Lower lobe of right lung (tissue), 2 donors: Measurements from ENCODE around the gene ZNF821. TPM values are rescaled to one million over a fixed set of nuclear protein-coding genes. Genes with fewer than 3 reads are reported as not detected.
A peak's percentile ranks its signal among the peaks of the same experiment; 100 is the strongest.

Source experiments
- ATAC-seq, 2 donors: fragments of 200-7000 bp; cut with Tn5 transposase; one replicate each; pipeline ENCODE4 v1.9.1; 2020 to 2022; ENCODE audit warnings: mild to moderate bottlenecking in 2 of 2, moderate library complexity in 2 of 2
- DNase-seq: peaks from one replicate; pipeline ENCODE4 v3.0.0-alpha.2; 2020
- H3K27ac ChIP-seq: fragments of 200-600 bp; one replicate; pipeline ENCODE4 v1.8.0; 2022
- H3K27me3 ChIP-seq: fragments of 200-600 bp; one replicate; pipeline ENCODE4 v1.8.0; 2022; ENCODE audit warnings: low read depth
- H3K36me3 ChIP-seq: fragments of 200-600 bp; one replicate; pipeline ENCODE4 v1.8.0; 2022; ENCODE audit warnings: mild to moderate bottlenecking
- H3K4me1 ChIP-seq: fragments of 200-600 bp; one replicate; pipeline ENCODE4 v1.8.0; 2022
- H3K4me3 ChIP-seq: fragments of 200-600 bp; one replicate; pipeline ENCODE4 v1.8.0; 2022; ENCODE audit warnings: mild to moderate bottlenecking
- H3K9me3 ChIP-seq: fragments of 200-600 bp; one replicate; pipeline ENCODE4 v1.8.0; 2022
- CTCF ChIP-seq: fragments of 200-600 bp; IDR thresholded peaks from one replicate; pipeline ENCODE4 v1.8.0; 2022; ENCODE audit warnings: antibody characterized with exemption, mild to moderate bottlenecking
- intact Hi-C: fragments of 100-400 bp; cut with DNase I; formaldehyde crosslinking; loops from one replicate; pipeline ENCODE4 v1.11.0; 2022
- total RNA-seq: library from RNA; stranded (reverse); fragmentation: NEBNext Ultra II Directional; extraction: Animal tissue kit (Norgen Biotek cat#: 25700); gene quantifications from one replicate; pipeline ENCODE4 v1.2.1, GENCODE V29; 2021
- donor health status: DM: no; HTN: yes; CAD: no; lungs with severe emphysema.

The ZNF821 gene
- total RNA-seq, 1 donor from 2014 or later = 8.2 TPM

GRCh38 chr16:71894229-71894920 lies 10.4 kb upstream of the ZNF821 start:
- peak; percentile 26 to 50 for ATAC-seq
- peak; percentile 68 for DNase-seq
- intact Hi-C loops = no loop called here
- H3K36me3 ChIP-seq = no peaks in the 10 kb centered on the region
- TF ChIP-seq CTCF = no peak
- peak overlapping the region; percentile 94 for H3K27ac ChIP-seq
- H3K4me1 ChIP-seq = peaks cover 38% of the 10 kb centered on the region
- H3K27me3 ChIP-seq = no peaks in the 10 kb centered on the region
- H3K9me3 ChIP-seq = no peaks in the 10 kb centered on the region
- peak overlapping the region; percentile 94 for H3K4me3 ChIP-seq

DNA sequence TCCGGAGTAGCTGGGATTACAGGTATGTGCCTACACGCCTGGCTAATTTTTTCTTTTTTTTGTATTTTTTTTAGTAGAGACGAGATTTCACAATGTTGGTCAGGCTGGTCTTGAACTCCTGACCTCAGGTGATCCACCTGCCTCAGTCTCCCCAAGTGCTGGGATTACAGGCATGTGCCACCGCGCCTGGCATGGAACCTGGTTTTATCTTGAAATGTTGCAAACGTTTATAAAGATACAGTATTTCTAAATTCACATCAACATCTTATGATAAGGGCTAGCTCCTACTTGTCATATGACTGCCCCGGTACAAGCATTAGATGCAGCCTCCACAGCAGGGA lies 9.9 kb upstream of the ZNF821 start:
- H3K27ac ChIP-seq = peak overlapping the region; percentile 94

DNA sequence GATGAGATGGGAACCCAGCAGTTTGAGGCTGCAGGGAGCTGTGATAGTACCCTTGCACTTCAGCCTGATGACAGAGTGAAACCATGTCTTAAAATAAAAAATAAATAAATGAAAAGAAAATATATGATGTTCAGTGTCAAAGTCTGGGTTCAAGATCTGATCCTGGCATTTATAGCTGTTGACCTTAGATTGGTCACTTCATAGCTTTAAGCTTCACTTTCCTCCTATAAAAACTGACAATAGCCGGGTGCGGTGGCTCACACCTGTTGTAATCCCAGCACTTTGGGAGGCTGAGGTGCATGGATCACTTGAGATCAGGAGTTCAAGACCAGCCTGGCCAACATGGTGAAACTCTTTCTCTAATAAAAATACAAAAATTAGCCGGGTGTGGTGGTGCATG lies 5.2 kb upstream of the ZNF821 start:
- DNase-seq (no peak), ATAC-seq (no peak)
- Histone ChIP-seq H3K4me3 (no peak overlapping the region), H3K27ac (no peak overlapping the region), H3K27me3 (no peaks in the 10 kb centered on the region), H3K36me3 (no peaks in the 10 kb centered on the region), H3K4me1 (peaks cover 17% of the 10 kb centered on the region), H3K9me3 (no peaks in the 10 kb centered on the region)
- intact Hi-C loops = no loop called here
- TF ChIP-seq CTCF = no peak

More for the DNA sequence above, 9.9 kb upstream of the ZNF821 start:
- H3K9me3 ChIP-seq = no peaks in the 10 kb centered on the region
- intact Hi-C loops = no loop called here
- H3K4me1 ChIP-seq = peaks cover 32% of the 10 kb centered on the region
- H3K4me3 ChIP-seq = peak overlapping the region; percentile 94
- DNase-seq (no peak), ATAC-seq (no peak)
- H3K27me3 ChIP-seq = no peaks in the 10 kb centered on the region
- no peaks in the 10 kb centered on the region for H3K36me3 ChIP-seq
- no peak for TF ChIP-seq CTCF

DNA sequence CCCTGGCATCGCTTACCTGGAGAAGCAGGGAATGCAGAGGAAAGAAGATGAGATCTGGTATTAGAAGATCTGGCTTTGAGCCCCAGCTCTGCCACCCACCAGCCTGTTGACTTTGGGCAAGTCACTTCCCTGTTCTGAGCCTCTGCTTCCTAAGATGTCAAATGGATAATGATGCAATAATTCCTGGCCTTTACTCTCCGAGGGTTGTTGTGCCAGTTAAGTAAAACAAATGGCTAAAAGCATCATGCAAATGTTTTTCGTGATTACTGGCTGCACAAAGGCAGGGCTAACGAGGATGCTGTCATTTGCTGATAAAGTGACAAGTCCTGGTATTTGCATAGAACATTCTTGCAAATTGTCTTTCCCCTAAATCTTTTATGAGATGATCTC lies 1.3 kb upstream of the ZNF821 start:
- ATAC-seq = no peak
- Histone ChIP-seq H3K27ac (peak overlapping the region; percentile 90), H3K27me3 (no peaks in the 10 kb centered on the region), H3K4me3 (no peak overlapping the region), H3K9me3 (no peaks in the 10 kb centered on the region), H3K4me1 (peaks cover 25% of the 10 kb centered on the region), H3K36me3 (peaks cover under 1% of the 10 kb centered on the region)
- intact Hi-C loops = no loop called here
- DNase-seq = peak; percentile 56
- no peak for TF ChIP-seq CTCF

GRCh38 chr16:71883168-71883848 lies 674 bp downstream of the ZNF821 start:
- intact Hi-C loops = no loop called here
- Histone ChIP-seq H3K4me1 (peaks cover 25% of the 10 kb centered on the region), H3K27ac (peak overlapping the region; percentile 90), H3K36me3 (peaks cover 20% of the 10 kb centered on the region), H3K27me3 (no peaks in the 10 kb centered on the region), H3K4me3 (peak overlapping the region; percentile 89), H3K9me3 (no peaks in the 10 kb centered on the region)
- DNase-seq = peak; percentile 50
- TF ChIP-seq CTCF = no peak
- peak; percentile 58 to 59 for ATAC-seq
